HepG2 (cell line): Measurements from ENCODE around the gene JAG1. TPM values are rescaled to one million over a fixed set of nuclear protein-coding genes. Genes with fewer than 3 reads are reported as not detected.
A peak's percentile ranks its signal among the peaks of the same experiment; 100 is the strongest.

Experiments
- CENPBD1 ChIP-seq: sonication (generic); formaldehyde crosslinking; IDR thresholded peaks from 2 replicates; pipeline ENCODE4 v1.8.0; 2022; ENCODE audit warnings: missing genetic modification reagents, low read depth, mild to moderate bottlenecking, borderline replicate concordance
- DDIT3 ChIP-seq: sonication (generic); formaldehyde crosslinking; IDR thresholded peaks from 2 replicates; pipeline ENCODE4 v1.4.0; 2020; ENCODE audit warnings: mild to moderate bottlenecking, missing genetic modification reagents
- DNMT3B ChIP-seq: conservative IDR thresholded peaks from 2 replicates; pipeline ENCODE4 v1.6.1; 2016; ENCODE audit warnings: missing biosample characterization, control low read depth
- DRAP1 ChIP-seq: IDR thresholded peaks from 2 replicates; pipeline ENCODE4 v1.6.1; 2016; ENCODE audit warnings: missing genetic modification reagents, missing compliant biosample characterization
- HINFP ChIP-seq: sonication (generic); formaldehyde crosslinking; IDR thresholded peaks from 2 replicates; pipeline ENCODE4 v1.4.0; 2020; ENCODE audit warnings: low read depth, mild to moderate bottlenecking, missing genetic modification reagents
- IRX3 ChIP-seq: sonication (generic); formaldehyde crosslinking; IDR thresholded peaks from 2 replicates; pipeline ENCODE4 v1.8.1; 2023; ENCODE audit warnings: mild to moderate bottlenecking, low read depth, missing genetic modification reagents, borderline replicate concordance
- KLF12 ChIP-seq: sonication (generic); formaldehyde crosslinking; IDR thresholded peaks from 2 replicates; pipeline ENCODE4 v1.4.0; 2020; ENCODE audit warnings: missing genetic modification reagents, borderline replicate concordance
- KMT2A ChIP-seq: sonication (generic); formaldehyde crosslinking; IDR thresholded peaks from 2 replicates; pipeline ENCODE4 v1.4.0; 2020; ENCODE audit warnings: missing genetic modification reagents
- LBX2 ChIP-seq: sonication (generic); formaldehyde crosslinking; IDR thresholded peaks from 2 replicates; pipeline ENCODE4 v1.5.0; 2020; ENCODE audit warnings: missing genetic modification reagents, mild to moderate bottlenecking, borderline replicate concordance
- MAZ ChIP-seq, 2 experiments: sonication (generic) in 1 of 2; formaldehyde crosslinking in 1 of 2; IDR thresholded peaks; 2 replicates each; pipeline versions ENCODE4 v1.5.0 to v1.6.1; 2012 to 2020; ENCODE audit warnings: low read depth in 2 of 2, mild to moderate bottlenecking in 2 of 2, borderline replicate concordance in 1 of 2, improper control_type of control experiment in 1 of 2, low read length in 1 of 2, missing genetic modification reagents in 1 of 2, moderate library complexity in 1 of 2
- NCOA2 ChIP-seq: sonication (generic); formaldehyde crosslinking; IDR thresholded peaks from 2 replicates; pipeline ENCODE4 v1.8.0; 2022; ENCODE audit warnings: inconsistent platforms
- NFE2L2 ChIP-seq: fragments of 150-350 bp; IDR thresholded peaks from 2 replicates; pipeline ENCODE4 v1.6.1; 2014; ENCODE audit warnings: low read length
- POLR2AphosphoS5 ChIP-seq: IDR thresholded peaks from 2 replicates; pipeline ENCODE4 v1.6.1; 2012; ENCODE audit warnings: low read depth, low read length
- SKI ChIP-seq: fragments of 450-650 bp; IDR thresholded peaks from one replicate; pipeline ENCODE4 v1.6.1; 2018; ENCODE audit warnings: mild to moderate bottlenecking; ENCODE audit not compliant: partially characterized antibody
- SNRNP70 ChIP-seq: fragments of 200-400 bp; formaldehyde crosslinking; IDR thresholded peaks from 2 replicates; pipeline ENCODE4 v1.6.1; 2017; ENCODE audit warnings: mild to moderate bottlenecking, low read depth, low read length, moderate library complexity
- U2AF1 ChIP-seq: fragments of 200-400 bp; formaldehyde crosslinking; optimal IDR thresholded peaks from 2 replicates; pipeline ENCODE3; 2017; ENCODE audit warnings: mild to moderate bottlenecking, low read depth, low read length
- ZBTB38 ChIP-seq: sonication (generic); formaldehyde crosslinking; IDR thresholded peaks from 2 replicates; pipeline ENCODE4 v1.5.1; 2020; ENCODE audit warnings: mild to moderate bottlenecking, missing genetic modification reagents
- ZNF333 ChIP-seq: sonication (generic); formaldehyde crosslinking; IDR thresholded peaks from 2 replicates; pipeline ENCODE4 v1.4.0; 2020; ENCODE audit warnings: mild to moderate bottlenecking, missing genetic modification reagents, borderline replicate concordance
- ZNF484 ChIP-seq: sonication (generic); formaldehyde crosslinking; IDR thresholded peaks from 2 replicates; pipeline ENCODE4 v1.5.1; 2020; ENCODE audit warnings: mild to moderate bottlenecking, low read depth, missing genetic modification reagents, borderline replicate concordance
- ZNF556 ChIP-seq: sonication (generic); formaldehyde crosslinking; IDR thresholded peaks from 2 replicates; pipeline ENCODE4 v1.4.0; 2020; ENCODE audit warnings: mild to moderate bottlenecking, missing genetic modification reagents, borderline replicate concordance
- ZNF589 ChIP-seq: sonication (generic); formaldehyde crosslinking; conservative IDR thresholded peaks from 2 replicates; pipeline ENCODE4 v1.8.0; 2022; ENCODE audit warnings: mild to moderate bottlenecking, moderate library complexity, missing genetic modification reagents
- ZNF740 ChIP-seq: sonication (generic); formaldehyde crosslinking; IDR thresholded peaks from 2 replicates; pipeline ENCODE4 v1.4.0; 2020; ENCODE audit warnings: missing genetic modification reagents
- ZNF784 ChIP-seq: sonication (generic); formaldehyde crosslinking; IDR thresholded peaks from 2 replicates; pipeline ENCODE4 v1.5.1; 2020; ENCODE audit warnings: missing genetic modification reagents, mild to moderate bottlenecking, borderline replicate concordance
- polyA plus RNA-seq, 8 experiments: library from polyadenylated mRNA; depleted of rRNA in 3 of 8; stranded (reverse) in 7 of 8; unstranded in 1 of 8; fragments of >200 nt; fragmentation: Illumina TruSeq in 4 of 8; extraction: Trizol in 4 of 8; gene quantifications; 2 replicates each; pipeline versions ENCODE4 v1.2.1 to v1.2.3, GENCODE V29; 2011 to 2016; ENCODE audit warnings: low read depth in 4 of 8, missing spikeins in 1 of 8, mixed read lengths in 1 of 8; ENCODE audit not compliant: insufficient read depth in 1 of 8
- total RNA-seq, 5 experiments: library from RNA; depleted of rRNA; stranded (reverse); fragments of >200 nt; fragmentation: Illumina TruSeq; extraction: Trizol; gene quantifications; 2 replicates each; pipeline ENCODE4 v1.2.3, GENCODE V29; 2016; ENCODE audit warnings: low read depth in 1 of 5

Gene JAG1
- total and polyA plus RNA-seq, 2 of the 13 experiments (the other 11 are each of a cell fraction or from before 2014, with no cell fraction given), result 47.1 to 56.3 TPM

- TF ChIP-seq SNRNP70 (no peak), NFE2L2 (no peak), ZNF589 (CRISPR knock-in tag) (no peak), CENPBD1 (CRISPR knock-in tag) (no peak), HINFP (CRISPR knock-in tag) (peak; percentile 89), KLF12 (CRISPR knock-in tag) (no peak), LBX2 (no peak), MAZ (IDR thresholded peaks at IDR 0.05; ENCODE audit: borderline replicate concordance, low read depth, low read length) (no peak; the same call in 1 of the 2 replicates), MAZ (CRISPR knock-in tag; IDR thresholded peaks at IDR 0.05; ENCODE audit: low read depth) (no peak; the same call in 1 of the 2 replicates), KMT2A (peak; percentile 79), DNMT3B (peak; percentile 97), DRAP1 (CRISPR knock-in tag) (peak; percentile 81), IRX3 (CRISPR knock-in tag) (no peak), ZNF484 (no peak), SKI (peak; percentile 63), NCOA2 (CRISPR knock-in tag) (peak; percentile 92), ZBTB38 (CRISPR knock-in tag) (peak; percentile 94), U2AF1 (no peak), DDIT3 (no peak), POLR2AphosphoS5 (no peak; the same call in 1 of the 2 replicates), ZNF556 (CRISPR knock-in tag) (peak; percentile 93), ZNF740 (CRISPR knock-in tag) (no peak), ZNF333 (CRISPR knock-in tag) (no peak), ZNF784 (CRISPR knock-in tag) (no peak; the same call in 1 of the 2 replicates)
Observed at GRCh38 chr20:10603971-10604864, 69.6 kb downstream of the JAG1 start (continued).
